ENCODE measurements around the gene ACTG1.

ACTG1 gene

DNA sequence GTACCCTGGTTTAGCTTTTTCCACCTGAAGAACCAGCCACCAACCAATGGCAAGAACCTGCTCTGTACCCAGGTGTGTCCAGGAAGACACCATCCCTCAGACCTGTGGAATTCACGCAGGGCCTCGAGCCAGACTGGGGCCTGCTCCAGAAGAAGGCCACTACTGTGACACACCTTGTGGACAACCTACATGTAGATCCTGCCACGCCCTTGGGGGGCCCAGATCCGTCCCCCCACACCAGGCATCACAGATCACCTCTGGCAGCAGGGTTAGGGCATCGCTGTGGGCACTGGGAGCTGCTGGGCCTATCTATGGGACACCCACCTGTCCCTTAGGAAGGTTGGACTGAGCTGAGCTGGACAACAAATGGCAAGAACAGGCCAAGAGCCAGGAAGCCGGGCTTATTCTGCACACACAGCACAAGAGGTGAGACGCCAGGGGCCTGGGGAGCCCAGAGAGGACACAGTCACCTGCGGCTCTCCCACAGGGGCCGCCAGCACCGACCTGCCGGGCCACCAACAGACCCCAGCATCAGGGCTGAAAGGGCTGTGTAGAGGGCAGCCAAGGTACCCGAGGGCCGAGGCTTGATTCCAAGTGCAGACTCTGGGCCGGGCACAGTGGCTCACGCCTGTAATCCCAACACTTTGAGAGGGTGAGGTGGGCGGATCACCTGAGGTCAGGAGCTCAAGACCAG, 31.8 kb upstream of the ACTG1 start:
- FAIRE-seq, result no peak

DNA sequence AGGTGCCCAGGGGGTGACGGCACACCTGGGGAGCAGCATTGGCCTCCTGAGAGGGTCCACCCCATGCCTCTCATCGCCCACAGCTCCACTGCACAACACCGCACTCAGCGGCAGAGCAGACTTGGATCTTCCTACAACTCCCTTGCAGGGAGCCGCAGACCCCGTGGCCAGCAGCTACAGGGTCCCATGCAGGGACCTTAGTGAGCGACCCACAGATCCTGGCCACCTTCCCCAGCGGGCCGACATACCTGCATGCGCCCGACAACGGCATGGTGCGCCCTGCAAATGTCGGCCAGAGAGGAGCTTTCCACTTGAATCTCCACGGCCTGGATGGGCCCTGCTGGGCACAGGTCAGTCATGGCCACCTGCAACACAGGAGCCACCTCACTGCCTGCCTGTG, 31.2 kb upstream of the ACTG1 start:
- FAIRE-seq, result no peak

DNA sequence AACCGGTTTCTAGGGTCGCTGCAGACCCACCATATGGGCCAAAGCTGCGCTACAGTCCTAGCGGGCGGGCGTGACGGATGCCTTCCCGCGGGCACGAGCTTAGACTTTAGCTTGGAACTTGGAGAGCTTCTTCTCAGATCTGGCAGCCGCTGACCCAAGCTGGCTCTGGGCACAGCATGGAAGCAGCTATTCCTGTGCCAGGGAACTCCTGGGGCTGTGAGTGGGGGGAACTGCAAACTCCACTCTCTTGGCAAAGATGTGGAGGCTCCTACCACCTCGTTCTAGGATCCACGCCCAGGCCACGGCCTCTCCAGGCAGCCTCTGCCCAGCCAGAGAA, 30.7 kb upstream of the ACTG1 start:
- FAIRE-seq, result no peak

DNA sequence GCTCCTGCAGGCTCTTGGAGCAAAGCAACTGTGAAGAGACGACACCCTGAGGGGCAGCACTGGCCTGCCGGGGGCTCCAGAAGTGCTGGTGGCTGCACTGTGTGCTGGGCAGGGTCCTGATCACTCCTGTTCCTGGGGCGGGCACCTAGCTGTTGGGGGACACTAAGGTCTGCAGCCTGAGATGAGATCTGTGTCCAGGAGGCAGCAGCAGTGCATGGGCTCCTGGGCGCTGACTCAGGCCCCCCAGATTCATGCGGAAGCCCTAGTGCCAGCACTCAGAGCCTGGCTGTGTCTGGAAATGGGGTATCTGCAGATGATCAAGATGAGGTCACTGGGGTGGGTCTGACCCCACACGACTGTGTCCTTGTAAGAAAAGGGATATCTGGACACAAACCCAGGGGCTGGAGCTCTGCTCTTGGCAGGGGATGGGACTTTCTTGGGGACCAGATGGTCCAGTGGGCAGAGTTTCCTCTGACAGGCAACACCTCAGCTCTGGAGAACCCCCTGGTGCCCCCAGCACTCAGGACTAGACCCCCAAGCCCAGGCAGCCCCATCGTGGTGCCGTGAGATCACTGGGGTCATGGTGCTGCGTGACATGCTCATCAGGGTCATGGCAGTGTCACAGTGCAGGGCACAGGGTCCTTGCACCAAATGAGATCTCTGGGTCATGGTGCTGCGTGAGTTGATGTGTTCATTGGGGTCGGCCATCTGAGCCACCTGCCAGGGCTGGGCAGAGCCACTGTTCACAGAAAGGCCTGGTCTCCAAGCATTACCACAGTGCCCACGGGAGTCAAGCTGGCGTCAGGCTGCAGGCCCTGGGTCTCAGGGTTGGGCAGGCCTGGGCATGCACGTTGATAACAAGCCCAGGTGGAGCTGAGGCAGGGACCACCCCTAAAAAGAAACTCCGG, 30.1 kb upstream of the ACTG1 start:
- FAIRE-seq, result no peak

DNA sequence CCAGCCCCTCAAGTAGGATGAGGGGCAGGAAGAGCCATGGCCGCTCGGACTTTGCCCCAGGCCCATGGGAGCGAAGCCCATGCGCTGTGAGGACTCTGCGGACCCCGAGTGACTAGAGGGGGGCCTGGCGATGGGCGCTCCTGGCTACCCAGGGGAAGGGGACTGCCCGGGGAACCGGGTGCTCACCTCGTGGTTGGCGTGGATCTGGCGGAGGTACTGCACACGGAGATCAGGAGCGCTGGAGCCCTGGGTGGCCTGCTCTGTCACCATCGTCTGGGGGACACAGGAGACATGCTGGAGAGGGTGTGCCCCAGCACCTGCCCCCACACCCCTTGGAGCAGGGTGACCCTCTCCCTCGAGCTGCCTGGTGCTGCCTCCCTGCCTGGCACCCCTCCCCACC, 28.5 kb upstream of the ACTG1 start:
- FAIRE-seq, result no peak

DNA sequence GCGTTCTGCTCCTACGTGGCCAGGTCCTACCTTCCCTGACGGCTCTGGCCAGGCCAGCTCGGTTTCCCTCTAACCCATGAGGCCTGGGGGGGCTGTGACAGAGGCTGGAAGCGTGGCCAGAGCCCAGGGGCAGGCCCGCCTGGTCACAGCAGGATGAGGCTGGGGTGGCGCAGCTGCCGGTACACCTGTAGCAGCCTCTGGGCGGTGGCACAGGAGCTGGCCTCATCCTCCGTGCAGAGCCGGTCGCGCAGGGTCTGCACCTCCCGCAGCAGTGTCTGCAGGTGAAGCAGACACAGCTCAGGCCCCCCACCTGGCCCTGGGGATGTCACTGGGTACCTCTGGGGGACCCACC, 28.1 kb upstream of the ACTG1 start:
- FAIRE-seq, result no peak

DNA sequence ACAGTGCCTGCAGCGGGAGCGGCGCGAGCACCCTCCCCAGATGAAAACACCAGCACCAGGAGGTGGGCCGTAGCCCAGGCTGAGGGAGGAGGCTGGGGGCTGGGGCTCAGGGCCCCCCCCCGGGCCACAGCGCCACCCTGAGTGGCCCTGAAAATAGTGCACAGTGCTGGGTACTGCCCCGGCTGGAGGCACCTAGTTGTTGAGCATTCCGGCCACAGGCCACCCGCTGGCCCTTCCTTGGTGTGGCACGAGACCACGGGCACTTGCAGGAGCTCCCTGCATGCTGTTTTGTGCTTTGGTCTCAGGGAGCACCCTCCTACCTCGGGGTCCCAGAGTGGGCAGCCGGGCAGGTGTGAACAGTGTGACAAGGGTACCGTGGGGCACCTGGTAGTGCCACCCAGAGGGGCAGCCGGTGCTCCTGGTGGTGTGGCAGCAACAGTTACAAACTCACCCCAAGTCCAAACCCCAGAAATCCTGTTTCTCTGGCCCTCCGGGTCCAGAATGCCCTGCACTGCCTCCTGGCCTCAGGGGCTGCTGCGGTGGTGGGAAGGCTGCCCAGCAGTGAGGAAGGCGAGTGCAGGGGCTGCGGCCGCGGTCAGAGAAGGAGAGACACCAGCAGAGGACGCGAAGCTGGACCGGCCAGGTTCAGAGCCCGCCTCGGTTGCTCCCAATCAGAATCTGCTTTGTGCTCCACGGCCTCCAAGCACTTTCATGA, 27.5 kb upstream of the ACTG1 start:
- no peak for FAIRE-seq

DNA sequence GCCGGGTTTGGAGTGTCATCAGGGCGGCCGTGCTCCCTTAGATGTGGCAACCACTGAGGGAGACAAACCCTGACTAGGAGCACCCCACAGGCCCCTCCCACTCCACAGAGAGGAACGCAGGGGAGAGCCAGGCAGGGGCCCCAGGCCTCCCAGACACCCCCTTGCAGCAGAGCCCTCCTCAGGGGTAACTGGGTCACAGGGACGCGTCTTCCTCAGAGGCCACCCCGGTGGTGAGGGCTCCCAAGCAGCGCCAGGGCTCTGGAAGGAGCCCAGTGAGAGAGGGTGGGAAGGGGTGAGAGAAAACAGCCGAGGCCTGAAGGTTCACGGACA, 26.9 kb upstream of the ACTG1 start:
- FAIRE-seq, result no peak

DNA sequence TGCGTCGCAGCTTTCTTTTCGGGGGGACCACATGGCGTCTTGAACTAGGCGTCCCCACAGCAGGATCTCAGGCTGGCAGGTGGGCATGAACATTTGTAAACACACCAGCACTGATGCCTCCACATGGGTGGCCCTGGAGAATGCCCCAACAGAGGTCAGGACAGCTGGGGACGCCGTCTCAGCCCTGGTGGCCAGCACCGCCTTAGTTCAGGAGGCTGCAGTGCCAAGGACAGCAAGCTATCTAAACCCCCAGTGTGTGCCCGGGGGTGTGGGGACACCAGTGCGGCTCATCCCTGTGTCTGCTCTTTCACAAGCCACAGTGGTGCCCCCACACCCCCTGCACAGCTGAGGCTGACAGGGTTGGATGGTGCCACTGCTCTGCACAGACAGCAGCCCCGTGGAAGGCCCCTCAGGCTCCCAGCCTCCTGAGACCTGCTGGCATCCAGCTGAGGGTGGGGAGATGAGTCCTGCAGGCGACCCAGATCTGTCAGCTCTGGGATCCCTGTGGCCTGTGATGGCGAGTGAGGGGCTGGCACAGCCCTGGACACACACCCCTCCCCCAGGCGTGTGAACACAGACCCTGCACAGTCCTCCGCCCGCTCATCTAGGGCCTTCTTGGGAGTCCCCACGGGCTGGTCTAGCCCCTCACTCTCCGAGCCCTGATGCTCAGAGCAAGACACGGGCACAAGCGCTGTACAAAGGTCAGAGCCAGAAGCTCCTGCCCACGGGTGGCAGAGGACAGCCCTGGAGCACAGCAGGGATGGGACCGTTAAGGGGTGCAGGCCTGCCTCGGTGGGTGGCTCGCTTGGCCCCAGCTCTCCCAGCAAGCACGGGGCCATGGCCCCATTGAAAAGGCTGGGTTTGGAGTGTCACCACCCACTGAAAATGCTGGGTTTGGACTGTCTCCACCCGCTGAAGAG, 26.3 kb upstream of the ACTG1 start:
- FAIRE-seq, result no peak

DNA sequence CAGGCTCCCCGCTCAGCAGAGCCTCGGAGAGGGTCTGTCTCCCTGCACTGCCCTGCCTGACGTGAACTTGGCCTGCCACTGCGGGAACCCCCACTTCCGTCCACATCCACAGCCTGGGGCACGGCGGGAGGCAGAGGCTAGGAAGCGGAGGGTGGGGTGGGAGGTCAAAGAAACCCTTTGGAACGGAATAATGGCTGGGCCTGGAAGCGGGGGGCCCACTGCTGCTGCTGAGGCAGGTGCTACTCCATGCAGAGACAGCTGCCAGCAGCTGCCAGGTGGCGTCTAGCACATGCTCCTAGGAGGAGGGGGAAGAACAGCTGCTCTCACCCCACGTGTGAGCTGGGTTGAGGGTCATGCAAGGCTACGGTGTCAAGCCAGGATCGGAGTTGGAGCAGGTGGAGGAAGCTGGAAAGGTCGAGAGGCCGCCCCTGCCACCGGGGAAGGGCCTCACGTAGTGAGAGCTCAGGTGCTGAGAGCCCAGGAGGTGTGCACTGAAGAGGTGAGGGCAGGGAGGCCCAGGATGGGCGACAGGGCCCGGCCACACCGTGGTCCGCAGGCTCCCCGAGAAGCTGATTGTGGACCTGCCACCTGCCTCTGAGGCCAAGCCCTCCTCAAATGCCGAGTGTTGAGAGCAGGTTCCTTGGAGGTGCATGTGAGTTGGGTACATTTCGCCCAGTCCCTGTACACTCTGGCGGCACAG, 25.4 kb upstream of the ACTG1 start:
- FAIRE-seq, result no peak

DNA sequence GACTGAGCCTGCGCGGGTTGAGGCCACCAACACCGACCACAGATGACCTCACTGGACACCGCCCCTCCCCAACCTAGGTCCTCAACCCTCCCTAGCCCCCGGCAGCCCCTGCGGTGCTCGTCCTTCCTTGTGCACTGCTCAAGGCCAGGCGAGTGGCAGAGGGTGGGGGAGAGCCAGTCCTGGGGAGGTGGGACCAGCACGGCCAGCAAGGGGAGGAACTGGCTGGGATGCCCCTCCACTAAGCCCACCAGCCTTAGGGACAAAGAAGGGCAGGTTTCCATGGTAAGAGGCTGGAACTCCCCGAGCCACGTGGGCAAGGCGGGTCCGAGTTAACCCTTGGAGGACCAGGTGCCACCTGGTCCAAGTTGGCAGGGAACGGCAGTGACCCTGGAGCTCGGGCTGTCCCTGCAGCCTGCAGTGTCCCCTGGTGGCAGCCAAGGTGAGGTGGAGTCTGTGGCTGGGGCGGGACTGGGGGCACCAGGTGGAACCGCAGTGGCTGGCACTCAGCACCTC, 24.8 kb upstream of the ACTG1 start:
- no peak for FAIRE-seq

DNA sequence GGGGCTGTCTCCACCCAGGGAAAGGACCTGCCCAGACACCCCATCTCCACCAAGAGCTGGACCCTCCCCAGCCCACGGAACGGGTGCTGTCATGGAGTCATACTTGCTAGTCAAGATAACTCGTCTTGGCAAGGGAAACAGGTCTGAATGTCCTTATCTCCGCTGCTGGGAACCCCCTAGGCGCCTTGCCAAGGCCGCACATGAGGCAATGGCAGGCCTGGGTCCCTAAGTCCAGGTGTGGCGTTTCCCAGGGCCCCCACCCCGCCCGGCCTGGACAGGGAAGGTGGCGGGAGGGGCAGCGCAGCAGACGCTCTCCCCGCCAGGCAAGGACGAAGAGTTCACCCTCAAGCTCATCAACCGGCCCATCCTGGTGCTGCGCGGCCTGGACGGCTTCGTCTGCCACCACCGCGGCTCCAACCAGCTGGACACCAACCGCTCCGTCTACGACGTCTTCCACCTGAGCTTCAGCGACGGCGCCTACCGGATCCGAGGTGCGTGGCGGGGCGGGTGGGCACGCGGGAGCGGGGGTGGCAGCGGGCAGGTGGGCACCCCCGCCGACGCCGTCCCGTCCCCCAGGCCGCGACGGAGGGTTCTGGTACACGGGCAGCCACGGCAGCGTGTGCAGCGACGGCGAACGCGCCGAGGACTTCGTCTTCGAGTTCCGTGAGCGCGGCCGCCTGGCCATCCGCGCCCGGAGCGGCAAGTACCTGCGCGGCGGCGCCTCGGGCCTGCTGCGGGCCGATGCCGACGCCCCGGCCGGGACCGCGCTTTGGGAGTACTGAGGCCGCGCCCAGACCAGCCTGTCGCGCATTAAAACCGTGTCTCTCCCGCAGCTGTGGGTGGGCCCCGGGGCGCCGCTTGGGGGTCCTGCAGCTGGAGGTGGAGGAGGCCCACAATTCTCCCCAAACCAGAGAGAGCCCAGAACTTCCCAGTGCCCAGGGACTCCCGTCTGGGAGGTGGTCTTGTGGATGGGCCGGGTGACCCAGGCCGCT, 24.0 kb upstream of the ACTG1 start:
- no peak for FAIRE-seq

DNA sequence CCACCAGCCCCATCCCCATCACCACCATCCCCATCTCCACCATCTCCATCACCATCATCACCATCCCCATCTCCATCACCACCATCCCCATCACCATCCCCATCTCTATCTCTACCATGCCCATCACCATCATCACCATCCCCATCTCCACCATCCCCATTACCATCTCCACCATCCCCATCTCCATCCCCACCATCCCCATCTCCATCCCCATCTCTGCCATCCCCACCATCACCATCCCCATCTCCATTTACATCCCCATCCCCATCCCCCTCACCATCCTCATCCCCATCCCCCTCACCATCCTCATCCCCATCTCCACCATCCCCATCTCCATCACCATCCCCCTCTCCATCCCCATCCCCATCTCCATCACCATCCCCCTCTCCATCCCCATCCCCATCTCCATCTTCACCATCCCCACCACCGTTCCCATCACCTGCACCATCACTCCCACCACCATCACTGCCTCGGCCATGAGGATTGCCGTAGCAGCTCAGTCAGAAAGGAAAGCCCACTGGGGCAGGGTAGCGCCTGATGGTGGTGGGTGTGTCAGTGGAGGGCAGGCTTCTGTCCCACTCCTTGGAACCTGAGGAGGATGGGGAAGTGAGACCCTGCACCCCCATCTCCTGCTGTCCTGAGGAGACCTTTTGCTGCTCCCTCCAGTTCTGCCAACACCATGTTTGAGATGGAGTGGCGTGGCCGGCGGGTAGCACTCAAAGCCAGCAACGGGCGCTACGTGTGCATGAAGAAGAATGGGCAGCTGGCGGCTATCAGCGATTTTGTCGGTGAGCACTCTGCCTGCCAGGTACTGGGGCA, 23.1 kb upstream of the ACTG1 start:
- no peak for FAIRE-seq

DNA sequence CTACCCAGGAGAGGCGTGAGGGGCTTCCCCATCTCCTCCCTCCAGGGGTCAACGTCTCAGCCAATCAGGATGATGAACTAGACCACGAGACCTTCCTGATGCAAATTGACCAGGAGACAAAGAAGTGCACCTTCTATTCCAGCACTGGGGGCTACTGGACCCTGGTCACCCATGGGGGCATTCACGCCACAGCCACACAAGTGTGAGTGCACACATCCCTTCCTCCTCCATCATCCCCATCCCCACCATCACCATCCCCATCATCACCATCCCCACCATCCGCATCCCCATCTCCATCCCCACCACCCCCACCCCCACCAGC, 22.4 kb upstream of the ACTG1 start:
- FAIRE-seq, result no peak

DNA sequence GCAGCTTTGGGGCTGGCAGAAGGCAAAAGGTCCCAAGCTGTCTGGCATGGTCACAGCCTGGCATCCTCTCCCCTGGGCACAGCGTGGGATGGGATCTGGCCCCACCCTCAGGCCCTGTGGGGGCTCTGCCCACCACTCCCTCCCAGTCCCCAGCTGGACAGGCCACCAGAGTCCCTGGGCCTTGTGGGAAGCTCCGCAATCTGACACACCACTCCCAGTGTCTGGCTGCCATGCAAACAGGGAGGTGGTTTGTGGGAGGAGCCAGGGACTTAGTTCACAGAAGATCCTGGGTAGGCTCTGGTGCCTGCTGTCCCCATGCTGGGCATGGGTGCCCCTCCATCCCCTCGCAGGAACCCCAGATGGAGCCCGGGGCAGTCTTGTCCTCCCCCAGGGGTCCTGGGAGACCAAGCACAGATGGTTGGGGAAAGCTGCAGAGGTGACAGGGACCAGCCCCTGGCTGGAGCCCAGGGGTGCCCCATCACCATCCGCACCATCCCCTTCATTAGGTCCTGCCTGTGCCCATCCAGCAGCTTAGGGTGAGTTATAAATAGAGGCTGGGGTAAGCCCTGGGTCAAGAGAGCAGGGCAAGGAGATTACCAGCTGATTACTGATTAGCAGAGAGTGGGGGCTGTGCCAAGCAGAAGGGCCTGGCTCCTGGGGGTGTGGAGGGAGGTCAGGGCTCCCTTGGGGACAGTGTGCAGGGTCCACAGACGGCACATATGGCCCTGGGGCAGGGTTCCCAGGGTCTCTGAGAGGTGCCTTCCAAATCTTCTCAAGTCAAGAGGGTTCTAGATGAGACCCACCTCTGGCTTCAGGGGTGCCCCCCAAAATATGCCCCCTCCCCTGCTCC, 21.8 kb upstream of the ACTG1 start:
- FAIRE-seq, result no peak

DNA sequence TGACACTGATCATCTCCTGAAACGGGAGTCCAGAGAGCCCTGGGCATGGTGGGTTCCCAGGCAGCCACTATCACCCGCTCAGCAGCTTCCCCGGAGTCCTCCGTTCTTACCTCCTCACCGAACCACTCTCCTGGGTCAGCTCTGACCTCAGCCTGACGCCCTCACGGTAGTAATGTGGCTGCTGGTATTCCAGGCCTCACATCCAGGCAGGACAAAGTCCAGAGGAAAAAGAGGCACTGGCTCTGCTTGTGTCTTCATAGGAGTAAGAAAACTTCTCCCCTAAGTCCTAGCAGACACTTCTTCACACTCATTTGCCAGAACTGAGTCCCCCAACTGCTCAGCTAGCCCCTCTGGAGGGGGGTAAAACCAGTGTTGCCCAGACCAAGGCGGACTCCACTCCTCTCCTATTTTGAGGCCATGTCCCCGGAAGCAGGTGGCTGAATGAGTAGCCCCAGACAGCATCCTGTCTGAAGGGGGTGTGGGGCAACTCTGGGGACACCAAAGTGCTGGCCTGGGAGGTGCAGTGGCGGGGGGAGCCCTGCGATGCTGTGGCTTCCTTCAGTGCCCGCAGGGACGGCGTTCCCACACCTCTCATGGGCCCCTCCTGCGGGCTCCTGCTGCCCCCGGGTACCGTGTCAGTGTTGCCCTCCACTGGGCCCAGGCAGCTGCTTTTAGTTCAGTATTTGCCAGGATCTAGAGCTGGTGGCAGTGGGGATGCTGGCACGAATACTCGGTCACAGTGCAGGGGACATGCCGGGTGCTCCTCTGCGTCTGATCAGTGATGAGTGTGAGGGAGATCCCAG, 20.9 kb upstream of the ACTG1 start:
- FAIRE-seq, result no peak

DNA sequence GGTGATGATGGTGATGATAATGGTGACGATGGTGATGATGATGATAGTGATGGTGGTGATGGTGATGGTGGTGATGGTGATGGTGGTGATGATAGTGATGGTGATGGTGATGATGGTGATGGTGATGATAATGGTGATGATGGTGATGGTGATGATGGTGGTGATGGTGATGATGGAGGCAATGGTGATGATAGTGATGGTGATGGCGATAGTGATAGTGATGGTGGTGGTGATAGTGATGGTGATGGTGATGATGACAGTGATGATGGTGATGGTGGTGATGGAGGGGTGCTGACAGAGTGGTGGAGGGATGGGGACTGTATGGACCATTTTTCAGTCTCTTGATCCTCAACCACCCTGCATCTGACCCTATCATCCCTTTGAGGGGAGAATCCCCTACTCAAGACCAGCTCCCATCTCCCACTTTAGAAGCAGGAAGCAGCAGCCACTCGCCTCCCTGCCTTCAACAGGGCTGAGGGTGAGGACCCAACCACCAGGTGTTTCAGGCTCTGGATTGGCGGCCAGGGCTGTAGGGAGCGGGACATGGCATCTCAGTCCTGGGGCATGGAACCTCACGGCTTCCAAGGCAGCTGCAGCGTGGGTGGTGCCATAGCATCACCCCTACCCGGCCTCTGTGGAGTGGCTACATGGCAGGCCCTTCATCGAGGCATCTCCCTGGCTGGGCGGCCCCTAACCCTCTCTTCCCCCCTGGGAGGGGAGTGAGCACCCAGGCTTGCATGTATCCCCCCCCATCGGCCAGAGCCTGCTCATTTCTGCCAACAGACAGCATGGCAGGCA, 20.1 kb upstream of the ACTG1 start:
- no peak for FAIRE-seq
